Neural progenitor cell (in vitro differentiated cells): Measurements from ENCODE around the gene YARS1. TPM values are rescaled to one million over a fixed set of nuclear protein-coding genes. Genes with fewer than 3 reads are reported as not detected.
A peak's percentile ranks its signal among the peaks of the same experiment; 100 is the strongest.

ENCODE experiments used
- DNase-seq: peaks from one replicate; pipeline ENCODE4 v3.0.0-alpha.2; 2016; ENCODE audit warnings: low spot score
- H2AFZ ChIP-seq: fragments of 200-600 bp; sonication (generic); replicated peaks from 2 replicates; pipeline ENCODE4 v1.6.1; 2016; ENCODE audit warnings: antibody characterized with exemption
- H3F3A ChIP-seq: fragments of 200-600 bp; sonication (generic); 2 replicates; pipeline ENCODE4 v1.6.1; 2016; ENCODE audit warnings: antibody characterized with exemption, low read depth
- H3K27ac ChIP-seq: fragments of 200-600 bp; sonication (generic); 2 replicates; pipeline ENCODE4 v1.5.1; 2016; ENCODE audit warnings: mild to moderate bottlenecking
- H3K27me3 ChIP-seq: fragments of 200-600 bp; sonication (generic); 2 replicates; pipeline ENCODE4 v1.6.1; 2016; ENCODE audit warnings: mild to moderate bottlenecking, moderate library complexity
- H3K36me3 ChIP-seq: fragments of 200-600 bp; sonication (generic); 2 replicates; pipeline ENCODE4 v1.5.1; 2016
- H3K4me1 ChIP-seq: fragments of 200-600 bp; sonication (generic); 2 replicates; pipeline ENCODE4 v1.6.1; 2016; ENCODE audit warnings: mixed run types
- H3K4me2 ChIP-seq: fragments of 200-600 bp; sonication (generic); 2 replicates; pipeline ENCODE4 v1.6.1; 2016
- H3K4me3 ChIP-seq: fragments of 200-600 bp; sonication (generic); 2 replicates; pipeline ENCODE4 v1.5.1; 2016
- H3K79me2 ChIP-seq: fragments of 200-600 bp; sonication (generic); 2 replicates; pipeline ENCODE4 v1.6.1; 2016; ENCODE audit warnings: low read depth
- H3K9ac ChIP-seq: fragments of 200-600 bp; sonication (generic); 2 replicates; pipeline ENCODE4 v1.6.1; 2016
- H3K9me3 ChIP-seq: fragments of 200-600 bp; sonication (generic); 2 replicates; pipeline ENCODE4 v1.5.1; 2016; ENCODE audit warnings: low read depth
- H4K20me1 ChIP-seq: fragments of 200-600 bp; sonication (generic); 2 replicates; pipeline ENCODE4 v1.6.1; 2016; ENCODE audit warnings: low read depth
- H3K27ac Mint-ChIP-seq: 3 replicates; pipeline ENCODE4 v1.8.0; 2021; ENCODE audit warnings: mixed read lengths
- H3K27me3 Mint-ChIP-seq: 2 replicates; pipeline ENCODE4 v1.8.0; 2022; ENCODE audit warnings: low read depth, mild to moderate bottlenecking, inconsistent platforms, moderate library complexity, mixed read lengths; ENCODE audit not compliant: insufficient read depth
- H3K36me3 Mint-ChIP-seq: 3 replicates; pipeline ENCODE4 v1.8.0; 2021; ENCODE audit warnings: mixed read lengths
- H3K4me1 Mint-ChIP-seq: 3 replicates; pipeline ENCODE4 v1.8.0; 2021; ENCODE audit warnings: mixed read lengths
- H3K4me3 Mint-ChIP-seq: 3 replicates; pipeline ENCODE4 v1.8.0; 2021; ENCODE audit warnings: mild to moderate bottlenecking, moderate library complexity, mixed read lengths
- H3K9me3 Mint-ChIP-seq: 3 replicates; pipeline ENCODE4 v1.8.0; 2020; ENCODE audit warnings: mixed read lengths
- EZH2 ChIP-seq: fragments of 200-600 bp; sonication (generic); IDR thresholded peaks from 2 replicates; pipeline ENCODE4 v1.6.1; 2017; ENCODE audit warnings: antibody characterized with exemption, mild to moderate bottlenecking, moderate library complexity
- EZH2phosphoT487 ChIP-seq: fragments of 200-600 bp; sonication (generic); IDR thresholded peaks from 2 replicates; pipeline ENCODE4 v1.6.1; 2017; ENCODE audit warnings: antibody characterized with exemption
- total RNA-seq: library from RNA; depleted of rRNA; stranded (reverse); fragments of >200 nt; gene quantifications from 2 replicates; pipeline ENCODE4 v1.2.3, GENCODE V29; 2015; ENCODE audit warnings: low replicate concordance
- TF ChIP-seq, protein P1 (sequence below): fragments of 200-600 bp; sonication (generic); IDR thresholded peaks from 2 replicates; pipeline ENCODE4 v1.5.1; 2017; ENCODE audit warnings: antibody characterized with exemption, mild to moderate bottlenecking

Gene YARS1
- total RNA-seq, 1 donor from 2014 or later, result 38.2 TPM

DNA sequence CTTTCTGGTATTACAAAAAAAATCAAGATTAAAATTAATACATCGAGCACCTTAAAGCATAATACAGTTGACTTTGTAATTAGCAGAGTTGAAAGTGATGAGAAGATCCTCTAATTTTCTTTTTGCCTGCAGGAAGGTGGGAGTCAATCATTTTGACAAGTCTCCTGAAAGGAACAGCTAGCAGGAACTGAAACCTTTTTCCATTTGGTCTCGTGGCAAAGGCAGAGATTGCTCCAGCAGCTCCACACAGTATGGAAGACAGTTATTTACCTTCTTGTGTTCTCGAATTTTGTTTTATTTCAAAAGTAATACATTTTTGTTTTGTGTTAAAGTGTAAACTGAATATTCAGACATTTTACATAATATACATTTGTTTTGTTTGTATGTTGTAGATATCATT, 8.0 kb upstream of the YARS1 start:
- Histone ChIP-seq H3K9me3 (no peaks in the 10 kb centered on the region), H3K4me2 (no peak overlapping the region), H2AFZ (no peak overlapping the region), H3K4me1 (no peaks in the 10 kb centered on the region), H3K4me3 (no peak overlapping the region), H4K20me1 (no peaks in the 10 kb centered on the region), H3K9ac (no peak overlapping the region), H3K27ac (no peak overlapping the region), H3K36me3 (peaks cover 34% of the 10 kb centered on the region), H3K27me3 (no peaks in the 10 kb centered on the region), H3K79me2 (peaks cover 43% of the 10 kb centered on the region), H3F3A (peaks cover 8% of the 10 kb centered on the region)
- Mint-ChIP-seq H3K27me3 (no peaks in the 10 kb centered on the region), H3K36me3 (peaks cover 26% of the 10 kb centered on the region), H3K27ac (no peak overlapping the region), H3K9me3 (no peaks in the 10 kb centered on the region), H3K4me3 (no peak overlapping the region), H3K4me1 (peaks cover 2% of the 10 kb centered on the region)
- no peak for DNase-seq
- no peak for TF ChIP-seq EZH2phosphoT487
- TF ChIP-seq, protein P1, sequence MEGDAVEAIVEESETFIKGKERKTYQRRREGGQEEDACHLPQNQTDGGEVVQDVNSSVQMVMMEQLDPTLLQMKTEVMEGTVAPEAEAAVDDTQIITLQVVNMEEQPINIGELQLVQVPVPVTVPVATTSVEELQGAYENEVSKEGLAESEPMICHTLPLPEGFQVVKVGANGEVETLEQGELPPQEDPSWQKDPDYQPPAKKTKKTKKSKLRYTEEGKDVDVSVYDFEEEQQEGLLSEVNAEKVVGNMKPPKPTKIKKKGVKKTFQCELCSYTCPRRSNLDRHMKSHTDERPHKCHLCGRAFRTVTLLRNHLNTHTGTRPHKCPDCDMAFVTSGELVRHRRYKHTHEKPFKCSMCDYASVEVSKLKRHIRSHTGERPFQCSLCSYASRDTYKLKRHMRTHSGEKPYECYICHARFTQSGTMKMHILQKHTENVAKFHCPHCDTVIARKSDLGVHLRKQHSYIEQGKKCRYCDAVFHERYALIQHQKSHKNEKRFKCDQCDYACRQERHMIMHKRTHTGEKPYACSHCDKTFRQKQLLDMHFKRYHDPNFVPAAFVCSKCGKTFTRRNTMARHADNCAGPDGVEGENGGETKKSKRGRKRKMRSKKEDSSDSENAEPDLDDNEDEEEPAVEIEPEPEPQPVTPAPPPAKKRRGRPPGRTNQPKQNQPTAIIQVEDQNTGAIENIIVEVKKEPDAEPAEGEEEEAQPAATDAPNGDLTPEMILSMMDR, result no peak
- TF ChIP-seq EZH2, result no peak

- Histone ChIP-seq H2AFZ (no peak overlapping the region), H4K20me1 (no peaks in the 10 kb centered on the region), H3K9me3 (no peaks in the 10 kb centered on the region), H3K4me3 (peak overlapping the region; percentile 86), H3K36me3 (no peaks in the 10 kb centered on the region), H3K4me2 (peak overlapping the region; percentile 89), H3F3A (peaks cover 18% of the 10 kb centered on the region), H3K27me3 (no peaks in the 10 kb centered on the region), H3K79me2 (peaks cover 88% of the 10 kb centered on the region), H3K4me1 (peaks cover 22% of the 10 kb centered on the region), H3K9ac (peak overlapping the region; percentile 65), H3K27ac (peak overlapping the region; percentile 93)
- Mint-ChIP-seq H3K36me3 (peaks cover 8% of the 10 kb centered on the region), H3K4me1 (peaks cover 29% of the 10 kb centered on the region), H3K27me3 (peaks cover 3% of the 10 kb centered on the region), H3K27ac (peak overlapping the region; percentile 47), H3K4me3 (peak overlapping the region; percentile 99), H3K9me3 (no peaks in the 10 kb centered on the region)
- DNase-seq, result no peak
- TF ChIP-seq EZH2, result no peak
- no peak for TF ChIP-seq EZH2phosphoT487
- TF ChIP-seq, protein P1, result no peak
These were observed 1.8 kb upstream of the YARS1 start for GRCh38 chr1:32818804-32819541.

- Mint-ChIP-seq H3K27me3 (peaks cover 3% of the 10 kb centered on the region), H3K36me3 (peaks cover 14% of the 10 kb centered on the region), H3K4me1 (peaks cover 29% of the 10 kb centered on the region), H3K4me3 (peak overlapping the region; percentile 99), H3K27ac (peak overlapping the region; percentile 47), H3K9me3 (no peaks in the 10 kb centered on the region)
- no peaks in the 10 kb centered on the region for H3K36me3 ChIP-seq
- H3K9ac ChIP-seq, result peak overlapping the region; percentile 65
- peak overlapping the region; percentile 93 for H3K27ac ChIP-seq
- peak overlapping the region; percentile 27 for H2AFZ ChIP-seq
- peak overlapping the region; percentile 86 for H3K4me3 ChIP-seq
- no peaks in the 10 kb centered on the region for H3K27me3 ChIP-seq
- no peaks in the 10 kb centered on the region for H4K20me1 ChIP-seq
- H3K4me1 ChIP-seq, result peaks cover 22% of the 10 kb centered on the region
- peak overlapping the region; percentile 89 for H3K4me2 ChIP-seq
- H3K79me2 ChIP-seq, result peaks cover 88% of the 10 kb centered on the region
- TF ChIP-seq, protein P1, result no peak
- TF ChIP-seq EZH2phosphoT487, result no peak
- TF ChIP-seq EZH2, result no peak
- DNase-seq, result peak; percentile 90
- no peaks in the 10 kb centered on the region for H3K9me3 ChIP-seq
- peaks cover 18% of the 10 kb centered on the region for H3F3A ChIP-seq
These were observed 943 bp upstream of the YARS1 start for GRCh38 chr1:32817815-32818786.
